NCI-H2196 treated with DMSO at 0.1 percent for 48 hours (cell line): ENCODE measurements around the gene SNN.

Experiments used
- DNase-seq: peaks from one replicate; lab custom pipeline; 2025; ENCODE audit not compliant: unreplicated experiment; lab: John Stamatoyannopoulos, UW

Gene SNN

GRCh38 chr16:11727796-11728543, 59.7 kb downstream of the SNN start:
- DNase-seq: no peak
